Measurements from ENCODE around the gene GARS1. TPM values are rescaled to one million over a fixed set of nuclear protein-coding genes. Genes with fewer than 3 reads are reported as not detected.

The GARS1 gene
- total and polyA plus RNA-seq, 8 donors, result 34.0 to 191 (median 43.0) TPM

DNA sequence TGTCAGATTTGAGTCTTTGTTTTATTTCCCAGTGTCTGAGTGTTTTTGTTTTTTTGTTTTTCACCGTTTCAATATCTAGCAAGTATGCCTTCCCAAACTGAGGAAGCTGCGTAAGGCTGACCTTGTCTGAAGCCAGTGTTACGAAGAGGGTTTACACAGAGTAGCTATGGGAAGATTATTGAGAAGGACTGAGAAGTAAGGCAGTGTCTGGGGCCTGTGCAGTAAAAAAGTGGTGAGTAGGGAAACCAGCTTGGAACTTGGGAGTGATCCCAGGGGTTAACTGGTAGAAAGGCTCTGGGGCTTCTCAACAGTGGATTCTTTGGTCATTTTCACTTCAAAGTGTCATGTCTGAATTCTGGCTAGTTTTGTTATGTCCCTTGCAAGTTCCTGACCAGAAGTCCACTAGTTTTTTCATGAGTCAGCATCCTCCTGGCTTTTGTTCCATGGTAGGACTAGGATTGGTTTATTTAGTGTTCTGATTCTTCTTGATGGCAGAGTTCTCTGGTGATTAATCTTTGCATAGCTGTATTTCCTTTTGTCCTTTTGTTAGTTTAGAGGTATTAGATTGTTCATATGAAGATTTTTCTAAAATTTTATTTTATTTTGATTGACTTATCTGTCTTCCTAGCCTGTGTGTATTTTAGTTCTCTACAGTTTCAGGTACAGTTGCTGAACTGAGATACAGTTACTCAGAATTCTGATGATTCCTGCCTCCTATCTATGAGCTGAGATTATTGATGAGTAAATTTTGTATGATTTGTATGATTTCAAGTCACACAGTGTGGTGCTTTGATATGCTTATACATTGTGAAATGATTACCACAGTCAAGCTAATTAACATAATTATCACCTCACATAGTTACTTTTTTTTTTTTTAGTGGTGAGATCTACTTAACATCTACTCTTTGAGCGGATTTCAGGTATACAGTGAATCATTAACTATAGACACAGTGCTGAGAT is 19.0 kb downstream of the GARS1 start:
- H3K36me3 ChIP-seq, result peaks cover 0 to 31% (median 14%) of the 10 kb centered on the region in 3 donors
- DNase-seq, result no peak
- WGBS, 2 donors, result 85 to 88% methylated on average over 4 of the region's 4 CpGs
- no peak for FAIRE-seq
- no peaks in the 10 kb centered on the region for H3K9me3 ChIP-seq
- TF ChIP-seq, protein P1, sequence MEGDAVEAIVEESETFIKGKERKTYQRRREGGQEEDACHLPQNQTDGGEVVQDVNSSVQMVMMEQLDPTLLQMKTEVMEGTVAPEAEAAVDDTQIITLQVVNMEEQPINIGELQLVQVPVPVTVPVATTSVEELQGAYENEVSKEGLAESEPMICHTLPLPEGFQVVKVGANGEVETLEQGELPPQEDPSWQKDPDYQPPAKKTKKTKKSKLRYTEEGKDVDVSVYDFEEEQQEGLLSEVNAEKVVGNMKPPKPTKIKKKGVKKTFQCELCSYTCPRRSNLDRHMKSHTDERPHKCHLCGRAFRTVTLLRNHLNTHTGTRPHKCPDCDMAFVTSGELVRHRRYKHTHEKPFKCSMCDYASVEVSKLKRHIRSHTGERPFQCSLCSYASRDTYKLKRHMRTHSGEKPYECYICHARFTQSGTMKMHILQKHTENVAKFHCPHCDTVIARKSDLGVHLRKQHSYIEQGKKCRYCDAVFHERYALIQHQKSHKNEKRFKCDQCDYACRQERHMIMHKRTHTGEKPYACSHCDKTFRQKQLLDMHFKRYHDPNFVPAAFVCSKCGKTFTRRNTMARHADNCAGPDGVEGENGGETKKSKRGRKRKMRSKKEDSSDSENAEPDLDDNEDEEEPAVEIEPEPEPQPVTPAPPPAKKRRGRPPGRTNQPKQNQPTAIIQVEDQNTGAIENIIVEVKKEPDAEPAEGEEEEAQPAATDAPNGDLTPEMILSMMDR (IDR thresholded peaks at IDR 0.05), result no peak
- ATAC-seq, result no peak
- intact Hi-C loops (cut with DNase I), result no loop called here
- peaks cover 0 to 3% (median 0%) of the 10 kb centered on the region in 3 donors for H3K4me1 ChIP-seq
- H3K27ac ChIP-seq, result no peak overlapping the region
- no peaks in the 10 kb centered on the region for H3K27me3 ChIP-seq
- H3K4me3 ChIP-seq, result no peak overlapping the region

GRCh38 chr7:30616318-30616717 is 21.6 kb downstream of the GARS1 start:
- TF ChIP-seq, protein P1 (IDR thresholded peaks at IDR 0.05), result no peak
- Histone ChIP-seq H3K36me3 (peaks cover 4 to 44% (median 15%) of the 10 kb centered on the region in 3 donors), H3K27me3 (no peaks in the 10 kb centered on the region), H3K9me3 (no peaks in the 10 kb centered on the region), H3K27ac (no peak overlapping the region), H3K4me3 (no peak overlapping the region), H3K4me1 (peaks cover 0 to 3% (median 0%) of the 10 kb centered on the region in 3 donors)
- WGBS, 2 donors, result 70% methylated on average over 4 of the region's 4 CpGs
- intact Hi-C loops (cut with DNase I), result no loop called here
- peak in 3 of 4 donors; percentile 62 to 78 (median 70) for ATAC-seq
- no peak for FAIRE-seq
- DNase-seq, result peak in 1 of 6 donors; percentile 43

- Histone ChIP-seq H3K27me3 (no peaks in the 10 kb centered on the region), H3K4me1 (peaks cover 0 to 3% (median 0%) of the 10 kb centered on the region in 3 donors), H3K36me3 (peaks cover 4 to 46% (median 19%) of the 10 kb centered on the region in 3 donors), H3K4me3 (no peak overlapping the region), H3K27ac (no peak overlapping the region), H3K9me3 (no peaks in the 10 kb centered on the region)
- intact Hi-C loops (cut with DNase I), result no loop called here
- DNase-seq, result no peak
- TF ChIP-seq, protein P1 (IDR thresholded peaks at IDR 0.05), result no peak
- FAIRE-seq, result no peak
- 69 to 70% methylated on average over 2 of the region's 2 CpGs for WGBS, 2 donors
- peak in 1 of 4 donors; percentile 38 for ATAC-seq
Observed at GRCh38 chr7:30617359-30617758, 22.7 kb downstream of the GARS1 start.

DNA sequence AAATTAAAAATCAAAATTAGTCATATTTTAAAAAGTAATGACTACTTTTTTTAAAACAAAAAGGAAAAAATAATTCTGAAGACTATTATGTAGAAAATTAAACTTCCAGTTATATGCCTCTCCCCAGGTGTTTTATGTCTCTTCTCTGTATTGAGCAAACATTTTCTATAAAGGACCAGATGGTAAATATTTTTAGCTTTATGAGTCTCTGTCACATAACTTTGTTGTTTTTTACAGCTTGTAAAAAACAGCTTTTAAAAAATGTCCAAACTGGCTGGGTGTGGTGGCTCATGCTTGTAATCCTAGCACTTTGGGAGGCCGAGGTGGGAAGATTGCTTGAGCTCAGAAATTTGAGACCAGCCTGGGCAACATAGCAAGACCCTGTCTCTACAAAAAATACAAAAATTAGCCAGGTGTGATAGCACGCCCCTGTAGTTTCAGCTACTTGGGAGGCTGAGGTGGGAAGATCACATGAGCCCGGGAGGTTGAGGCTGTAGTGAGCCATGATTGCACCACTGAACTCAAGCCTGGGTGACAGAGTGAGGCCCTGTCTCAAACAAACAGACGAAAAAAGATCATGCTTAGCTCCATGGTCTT is 23.5 kb downstream of the GARS1 start:
- ATAC-seq (no peak), FAIRE-seq (no peak), DNase-seq (no peak)
- Histone ChIP-seq H3K27ac (no peak overlapping the region), H3K36me3 (peaks cover 4 to 40% (median 27%) of the 10 kb centered on the region in 3 donors), H3K9me3 (no peaks in the 10 kb centered on the region), H3K4me3 (no peak overlapping the region), H3K27me3 (no peaks in the 10 kb centered on the region), H3K4me1 (peaks cover 0 to 3% (median 0%) of the 10 kb centered on the region in 3 donors)
- intact Hi-C loops (cut with DNase I), result no loop called here
- WGBS, 2 donors, result 89 to 95% methylated on average over 4 of the region's 4 CpGs
- TF ChIP-seq, protein P1 (IDR thresholded peaks at IDR 0.05), result no peak
